SU-DHL-6 (cell line): ENCODE results near the gene CDH23.

Source experiments
- H2AFZ ChIP-seq: fragments of 200-600 bp; sonication (generic); 2 replicates; pipeline ENCODE4 v1.6.1; 2014; ENCODE audit warnings: low read depth, mild to moderate bottlenecking, moderate library complexity, mixed read lengths, antibody characterized with exemption, low read length; ENCODE audit not compliant: severe bottlenecking
- H3F3A ChIP-seq: fragments of 200-600 bp; shearing (Covaris generic); 2 replicates; pipeline ENCODE4 v1.6.0; 2016; ENCODE audit warnings: antibody characterized with exemption, mild to moderate bottlenecking; ENCODE audit not compliant: insufficient read depth
- H3K27ac ChIP-seq: fragments of 200-600 bp; sonication (generic); 2 replicates; pipeline ENCODE4 v1.5.1; 2016; ENCODE audit warnings: low read depth, mild to moderate bottlenecking, low read length, moderate library complexity, mixed read lengths
- H3K27me3 ChIP-seq: fragments of 200-600 bp; sonication (generic), shearing (Covaris generic); 2 replicates; pipeline ENCODE4 v1.6.0; 2014; ENCODE audit warnings: mild to moderate bottlenecking, low read length
- H3K36me3 ChIP-seq: fragments of 200-600 bp; sonication (generic); 2 replicates; pipeline ENCODE4 v1.6.1; 2014; ENCODE audit warnings: mild to moderate bottlenecking, low read length, mixed read lengths
- H3K4me2 ChIP-seq: fragments of 300-600, 200-600 bp; shearing (Covaris generic), sonication (generic); 2 replicates; pipeline ENCODE4 v1.6.0; 2014; ENCODE audit warnings: low read length, low read depth, mild to moderate bottlenecking; ENCODE audit not compliant: poor library complexity, severe bottlenecking
- H3K4me3 ChIP-seq: fragments of 200-600 bp; sonication (generic); 2 replicates; pipeline ENCODE4 v1.5.1; 2014; ENCODE audit warnings: antibody characterized with exemption, low read length, mild to moderate bottlenecking, mixed read lengths; ENCODE audit not compliant: insufficient read depth, poor library complexity, severe bottlenecking
- H3K79me2 ChIP-seq: fragments of 200-600 bp; sonication (generic); 2 replicates; pipeline ENCODE4 v1.6.1; 2014; ENCODE audit warnings: mild to moderate bottlenecking, low read length, moderate library complexity; ENCODE audit not compliant: insufficient read depth
- H3K9ac ChIP-seq: fragments of 200-600 bp; sonication (generic); 2 replicates; pipeline ENCODE4 v1.7.0; 2014; ENCODE audit warnings: mild to moderate bottlenecking, low read length
- H3K9me2 ChIP-seq: fragments of 200-600 bp; sonication (generic); replicated peaks from 2 replicates; pipeline ENCODE4 v1.6.1; 2014; ENCODE audit warnings: low read length; ENCODE audit not compliant: insufficient read depth
- H3K9me3 ChIP-seq: fragments of 200-600 bp; sonication (generic); 2 replicates; pipeline ENCODE4 v1.6.1; 2014; ENCODE audit warnings: low read length, mixed read lengths; ENCODE audit not compliant: insufficient read depth
- H4K20me1 ChIP-seq: fragments of 200-600 bp; sonication (generic); 2 replicates; pipeline ENCODE4 v1.6.1; 2014; ENCODE audit warnings: low read depth, mild to moderate bottlenecking, antibody characterized with exemption, low read length, moderate library complexity, mixed read lengths
- CTCF ChIP-seq: fragments of 200-600 bp; sonication (generic); IDR thresholded peaks from one replicate; pipeline ENCODE4 v1.5.1; 2017; ENCODE audit warnings: antibody characterized with exemption, mild to moderate bottlenecking, low read length, moderate library complexity; ENCODE audit not compliant: insufficient read depth, poor library complexity, severe bottlenecking
- EZH2phosphoT487 ChIP-seq: fragments of 200-600 bp; sonication (generic), shearing (Covaris generic); conservative IDR thresholded peaks from 2 replicates; pipeline ENCODE4 v1.6.1; 2018; ENCODE audit warnings: mild to moderate bottlenecking, antibody characterized with exemption, low read length, moderate library complexity, mixed read lengths

The CDH23 gene

DNA sequence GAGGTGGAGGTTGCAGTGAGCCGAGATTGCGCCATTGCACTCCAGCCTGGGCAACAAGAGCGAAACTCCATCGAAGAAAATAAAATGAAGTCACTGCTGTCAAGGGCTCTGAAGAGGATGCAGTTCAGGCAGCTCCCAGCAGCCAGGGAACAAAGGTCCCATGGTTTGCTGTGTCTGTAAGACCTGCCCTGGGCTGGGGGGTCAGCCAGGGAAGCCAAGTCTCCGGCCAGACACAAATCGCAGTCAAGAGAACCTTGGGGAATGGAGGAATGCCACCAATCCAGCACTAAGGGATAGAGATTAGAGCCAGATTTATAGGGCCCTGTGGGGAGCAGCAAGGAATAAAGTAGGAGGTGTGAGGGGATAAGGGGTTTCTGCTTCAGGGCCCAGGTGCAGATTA lies 405.5 kb downstream of the CDH23 start:
- no peaks in the 10 kb centered on the region for H3K79me2 ChIP-seq
- no peaks in the 10 kb centered on the region for H3K9me3 ChIP-seq
- H3K27ac ChIP-seq = no peak overlapping the region
- no peaks in the 10 kb centered on the region for H3F3A ChIP-seq
- H3K36me3 ChIP-seq = no peaks in the 10 kb centered on the region
- H3K4me2 ChIP-seq = no peak overlapping the region
- no peak overlapping the region for H3K4me3 ChIP-seq
- no peaks in the 10 kb centered on the region for H3K27me3 ChIP-seq
- no peaks in the 10 kb centered on the region for H4K20me1 ChIP-seq
- TF ChIP-seq EZH2phosphoT487 = no peak
- no peak for TF ChIP-seq CTCF
- H3K9ac ChIP-seq = no peak overlapping the region
- H2AFZ ChIP-seq = no peak overlapping the region
- H3K9me2 ChIP-seq = no peaks in the 10 kb centered on the region

- Histone ChIP-seq H3K4me2 (no peak overlapping the region), H3K4me3 (no peak overlapping the region), H3K9ac (no peak overlapping the region), H4K20me1 (no peaks in the 10 kb centered on the region), H3F3A (no peaks in the 10 kb centered on the region), H3K36me3 (no peaks in the 10 kb centered on the region), H3K9me3 (no peaks in the 10 kb centered on the region), H2AFZ (no peak overlapping the region), H3K27me3 (no peaks in the 10 kb centered on the region), H3K27ac (no peak overlapping the region), H3K79me2 (no peaks in the 10 kb centered on the region), H3K9me2 (no peaks in the 10 kb centered on the region)
- TF ChIP-seq EZH2phosphoT487 (no peak), CTCF (no peak)
Observed at GRCh38 chr10:71802715-71803488, 406.2 kb downstream of the CDH23 start.

- H3K9ac ChIP-seq = no peak overlapping the region
- no peak overlapping the region for H2AFZ ChIP-seq
- no peaks in the 10 kb centered on the region for H3K27me3 ChIP-seq
- H3K9me2 ChIP-seq = no peaks in the 10 kb centered on the region
- TF ChIP-seq CTCF (no peak), EZH2phosphoT487 (no peak)
- H3K4me3 ChIP-seq = no peak overlapping the region
- H3K4me2 ChIP-seq = no peak overlapping the region
- H3F3A ChIP-seq = no peaks in the 10 kb centered on the region
- no peaks in the 10 kb centered on the region for H3K79me2 ChIP-seq
- H3K36me3 ChIP-seq = no peaks in the 10 kb centered on the region
- no peak overlapping the region for H3K27ac ChIP-seq
- no peaks in the 10 kb centered on the region for H4K20me1 ChIP-seq
- H3K9me3 ChIP-seq = no peaks in the 10 kb centered on the region
Observed at GRCh38 chr10:71804077-71804476, 407.4 kb downstream of the CDH23 start.
